ENCODE results near the gene CASZ1.
A peak's percentile ranks its signal among the peaks of the same experiment; 100 is the strongest.

CASZ1 gene

GRCh38 chr1:10635085-10635896 lies 161.2 kb downstream of the CASZ1 start:
- DNase-seq, result no peak

DNA sequence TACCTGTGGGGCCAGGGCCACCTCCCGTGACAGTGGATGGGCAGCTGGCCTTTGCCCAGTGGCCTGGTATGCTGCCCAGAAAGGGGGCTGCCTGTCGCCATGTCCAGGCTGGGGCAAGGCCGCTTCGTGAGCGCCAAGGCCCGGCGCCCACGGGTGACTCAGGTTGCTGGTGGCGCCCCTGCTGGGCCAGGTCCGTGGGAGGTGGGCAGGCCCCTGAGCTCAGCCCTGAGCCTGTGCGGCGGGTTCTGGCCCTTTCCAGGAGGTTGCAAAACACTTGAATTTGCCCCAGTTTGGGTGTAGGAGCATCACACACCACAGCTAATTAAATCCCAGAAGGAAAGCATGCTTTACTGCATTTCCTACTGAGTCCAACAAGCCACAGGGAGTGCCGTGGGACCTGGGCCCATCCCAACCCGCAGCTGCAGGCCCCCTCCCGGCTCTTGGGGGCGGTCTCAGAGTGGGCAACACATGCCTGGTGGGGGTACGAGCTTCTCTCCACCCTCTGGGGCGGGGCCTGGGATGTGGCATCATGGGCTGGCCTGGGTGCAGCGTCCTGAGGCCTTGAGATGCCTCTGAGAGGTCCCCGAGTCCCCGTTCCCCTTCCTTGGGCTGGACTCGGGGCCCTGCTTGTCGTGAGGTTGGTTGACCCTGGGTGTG lies 161.9 kb downstream of the CASZ1 start:
- no peak for DNase-seq

DNA sequence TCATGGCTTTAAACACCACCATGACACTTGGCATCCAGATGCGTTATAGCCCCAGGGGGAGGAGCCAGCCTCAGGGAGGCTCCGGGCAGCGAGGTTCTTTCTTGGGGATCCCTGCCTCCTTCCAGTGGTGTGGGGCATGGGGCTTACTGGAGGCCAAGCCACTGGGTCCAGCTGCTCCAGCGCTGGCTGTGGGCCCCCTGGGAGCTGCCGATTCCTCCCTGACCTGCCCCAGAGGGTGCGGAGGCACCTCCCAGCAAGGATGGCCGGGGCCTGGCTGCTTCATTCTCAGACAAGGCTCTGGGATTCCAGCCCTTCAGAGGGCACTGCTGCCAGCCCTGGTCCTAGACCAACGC lies 162.4 kb downstream of the CASZ1 start:
- DNase-seq, result no peak

DNA sequence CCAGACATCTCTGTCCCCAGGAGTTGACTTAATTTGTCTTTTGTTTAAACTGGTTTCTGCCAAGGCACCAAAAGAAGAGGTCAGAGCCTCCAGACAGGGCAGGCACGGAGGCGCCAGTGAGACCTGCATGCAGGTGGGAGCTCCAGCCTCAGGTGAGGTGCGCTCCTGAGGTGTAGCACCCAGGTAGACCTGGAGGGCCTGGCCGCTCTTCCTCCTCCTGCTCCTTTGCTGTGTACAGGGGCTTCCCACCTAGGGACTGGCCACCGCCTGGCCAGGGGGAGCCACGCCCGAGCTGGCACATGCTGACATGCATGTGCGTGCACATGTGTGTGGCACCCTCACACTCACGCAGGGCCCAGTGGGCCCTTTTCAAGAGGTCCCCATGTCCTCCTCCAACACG lies 163.0 kb downstream of the CASZ1 start:
- no peak for DNase-seq

- DNase-seq, result no peak
Observed at GRCh38 chr1:10632691-10633090, 163.8 kb downstream of the CASZ1 start.

GRCh38 chr1:10631811-10632593 lies 164.4 kb downstream of the CASZ1 start:
- no peak for DNase-seq

GRCh38 chr1:10631121-10631810 lies 165.2 kb downstream of the CASZ1 start:
- DNase-seq, result no peak

DNA sequence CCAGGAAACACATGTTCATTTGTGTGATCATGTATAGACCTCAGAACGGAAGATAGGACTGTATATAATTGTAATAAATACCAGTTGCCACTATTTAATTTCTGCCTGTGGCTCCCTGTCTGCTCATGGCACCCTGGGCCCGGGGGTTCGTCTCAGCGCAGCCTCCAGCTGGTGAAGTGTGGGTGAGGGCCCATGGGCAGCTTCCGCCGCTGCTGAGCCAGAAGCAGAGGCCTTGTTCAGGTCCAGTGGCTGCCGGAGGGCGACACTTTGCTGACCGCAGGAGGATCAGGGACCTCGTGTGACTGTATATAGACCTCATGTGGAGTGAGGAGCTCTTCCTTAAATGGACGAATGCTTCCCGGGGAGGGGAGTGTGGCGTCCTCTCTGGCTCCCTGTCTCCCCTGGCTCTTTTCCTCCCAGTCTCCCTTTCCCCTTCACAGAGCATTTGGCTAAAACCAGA lies 165.8 kb downstream of the CASZ1 start:
- no peak for DNase-seq

DNA sequence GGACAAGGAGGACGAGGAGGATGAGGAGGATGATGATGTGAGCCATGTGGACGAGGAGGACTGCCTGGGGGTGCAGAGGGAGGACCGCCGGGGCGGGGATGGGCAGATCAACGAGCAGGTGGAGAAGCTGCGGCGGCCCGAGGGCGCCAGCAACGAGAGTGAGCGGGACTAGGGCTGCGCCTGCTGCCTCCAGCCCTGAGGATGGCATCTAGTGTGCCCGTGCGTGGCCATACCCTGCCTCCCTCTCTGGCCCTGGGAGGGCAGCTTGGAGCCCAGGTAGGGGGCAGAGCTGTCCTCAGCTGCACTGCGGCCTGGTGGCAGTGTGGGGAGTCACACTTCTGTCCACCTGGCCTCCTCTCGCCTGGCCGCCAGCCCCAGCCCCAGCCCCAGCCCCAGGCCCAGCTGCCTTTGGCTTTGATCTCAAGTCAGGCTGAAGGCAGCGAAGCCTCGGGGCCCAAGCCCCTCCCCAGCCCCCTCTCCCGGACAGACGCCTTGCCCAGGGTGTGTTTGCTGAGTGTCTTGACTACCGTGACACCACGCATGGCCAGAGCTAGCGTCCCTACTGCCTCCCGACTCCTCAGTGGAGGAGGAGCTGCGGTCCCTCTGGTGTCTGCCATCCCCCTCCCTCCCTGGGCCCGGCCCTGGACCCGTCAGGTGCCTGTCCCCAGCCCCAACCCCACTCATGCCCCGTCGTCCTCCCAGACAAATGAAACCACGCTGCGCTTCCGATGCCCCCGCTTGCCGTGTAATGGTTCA lies 166.5 kb downstream of the CASZ1 start:
- DNase-seq, result no peak

- no peak for DNase-seq
Observed at GRCh38 chr1:10629091-10629815, 167.2 kb downstream of the CASZ1 start.

DNA sequence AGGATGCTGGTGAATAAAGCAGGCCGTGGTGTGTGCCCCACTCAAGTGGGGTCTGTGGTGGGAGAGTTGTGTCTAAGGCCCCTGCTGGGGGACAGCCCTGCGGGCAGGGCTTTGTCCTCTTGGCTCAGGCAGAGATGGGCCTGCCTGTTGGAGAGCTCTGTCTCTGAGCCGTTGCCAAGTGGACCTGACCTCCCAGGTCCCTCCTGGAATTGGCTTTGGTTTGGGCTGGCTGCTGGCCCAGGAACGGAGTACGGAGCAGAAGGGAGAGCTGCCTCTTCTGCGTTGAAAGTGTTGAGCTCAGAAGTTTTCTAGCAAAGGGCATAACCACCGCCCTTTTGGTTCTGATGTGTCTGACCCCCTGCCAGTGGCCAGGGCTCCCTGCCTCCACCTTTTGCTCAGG lies 167.8 kb downstream of the CASZ1 start:
- no peak for DNase-seq

DNA sequence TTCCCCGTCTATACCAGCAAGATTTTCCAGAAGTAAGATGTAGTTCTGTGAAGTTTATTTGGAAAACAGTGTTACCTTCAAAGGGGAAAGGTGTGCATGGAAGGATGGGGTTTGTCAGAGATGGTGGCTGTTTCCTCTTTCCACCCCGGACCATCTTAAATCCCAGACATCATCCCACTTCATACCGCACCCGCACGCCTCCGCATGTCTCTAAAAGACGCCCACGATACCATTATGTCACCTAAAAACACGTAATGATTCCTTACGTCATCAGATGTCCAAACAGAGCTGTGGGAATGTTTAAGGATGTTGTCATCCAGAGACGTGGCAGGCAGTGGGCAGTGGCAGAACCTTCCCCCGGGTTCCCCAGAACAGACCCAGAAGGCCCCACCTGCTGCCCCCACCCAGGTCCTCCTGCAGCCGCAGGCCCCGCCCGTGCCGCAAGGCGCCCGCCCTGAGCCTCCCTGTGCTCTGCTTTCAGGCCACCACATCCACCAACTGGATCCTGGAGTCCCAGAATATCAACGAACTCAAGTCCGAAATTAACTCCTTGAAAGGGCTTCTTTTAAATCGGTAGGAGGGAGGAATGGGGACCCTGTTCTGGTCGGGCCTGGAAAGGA lies 169.5 kb downstream of the CASZ1 start:
- peak; percentile 55 to 63 (median 58) for DNase-seq

GRCh38 chr1:10626131-10626731 lies 170.2 kb downstream of the CASZ1 start:
- DNase-seq, result no peak

DNA sequence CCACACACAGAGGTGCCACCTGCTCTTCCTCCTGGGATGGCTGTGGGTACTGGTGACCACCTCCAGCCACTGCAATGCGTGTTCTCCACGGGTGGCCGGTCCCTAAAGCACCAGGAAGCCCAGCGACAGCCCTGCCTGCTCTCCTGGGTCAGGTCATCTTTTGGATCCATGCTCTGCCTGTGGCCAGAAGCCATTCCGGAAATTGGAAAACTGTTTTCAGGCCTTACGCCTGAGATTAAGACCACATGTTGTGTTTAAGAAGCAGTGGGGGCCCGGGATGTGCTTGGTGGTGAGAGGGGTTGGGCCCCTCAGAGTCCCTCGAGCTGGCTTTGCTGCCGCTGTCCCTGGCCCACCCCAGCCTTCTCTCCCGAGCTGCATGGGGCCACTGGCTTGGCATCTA lies 170.9 kb downstream of the CASZ1 start:
- no peak for DNase-seq

GRCh38 chr1:10625076-10625475 lies 171.4 kb downstream of the CASZ1 start:
- no peak for DNase-seq

DNA sequence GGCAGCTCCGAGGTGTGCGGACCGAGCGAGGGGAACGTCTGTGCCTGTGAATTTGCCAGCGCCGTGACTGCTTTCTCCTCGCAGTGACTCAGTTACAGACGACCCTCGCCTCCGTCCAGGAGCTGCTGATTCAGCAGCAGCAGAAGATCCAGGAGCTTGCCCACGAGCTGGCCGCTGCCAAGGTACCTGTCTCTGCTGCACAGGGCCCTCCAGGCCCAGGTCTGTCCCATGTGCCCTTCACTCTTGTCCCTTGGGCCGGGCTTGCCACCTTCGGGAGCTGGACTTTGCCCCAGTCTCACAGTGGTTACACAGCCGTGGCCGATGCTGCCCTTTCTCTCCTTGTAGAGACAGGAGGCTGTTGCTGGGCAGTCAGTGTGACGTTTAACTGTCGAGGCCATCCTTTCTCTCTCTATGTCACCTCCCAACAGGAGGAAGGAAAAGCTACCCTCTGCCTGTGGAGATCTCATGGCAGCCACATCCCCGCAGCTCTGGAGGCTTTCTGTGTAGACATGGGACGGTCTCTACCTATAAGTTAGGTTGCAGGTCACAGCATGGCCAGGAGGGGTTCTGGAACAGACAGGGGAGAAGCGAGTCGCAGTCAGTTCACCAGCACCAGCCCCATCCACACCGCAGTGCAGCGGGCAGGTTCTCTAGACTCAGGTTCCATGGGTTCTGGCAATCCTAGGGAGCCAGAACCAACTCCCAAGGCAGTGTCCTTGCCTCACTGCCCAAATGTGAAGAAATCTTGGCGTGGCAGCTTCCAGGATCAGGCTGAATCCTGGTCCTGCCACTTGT lies 172.0 kb downstream of the CASZ1 start:
- DNase-seq, result no peak

DNA sequence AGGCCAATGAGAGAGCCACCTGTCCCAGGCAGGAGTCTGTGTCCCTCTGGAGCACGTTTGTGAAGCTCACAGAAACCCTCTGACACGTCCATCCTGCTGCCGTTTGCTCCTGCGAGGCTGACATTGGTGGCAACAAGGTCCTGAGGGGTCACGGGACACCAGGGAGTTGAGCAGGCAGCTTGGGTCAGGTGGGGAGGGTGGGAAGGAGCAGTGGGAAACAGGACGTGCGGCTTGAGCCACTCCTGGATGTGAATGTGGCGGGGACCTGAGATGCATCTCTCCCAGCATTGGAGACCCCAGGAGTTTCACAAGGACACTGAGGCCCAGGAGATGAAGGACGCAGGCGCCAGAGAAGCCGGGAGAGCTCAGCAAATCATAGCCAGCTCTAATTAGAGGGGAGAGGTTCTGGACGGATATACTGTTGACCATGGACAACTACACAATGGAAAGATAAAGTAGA lies 172.7 kb downstream of the CASZ1 start:
- DNase-seq, result no peak

DNA sequence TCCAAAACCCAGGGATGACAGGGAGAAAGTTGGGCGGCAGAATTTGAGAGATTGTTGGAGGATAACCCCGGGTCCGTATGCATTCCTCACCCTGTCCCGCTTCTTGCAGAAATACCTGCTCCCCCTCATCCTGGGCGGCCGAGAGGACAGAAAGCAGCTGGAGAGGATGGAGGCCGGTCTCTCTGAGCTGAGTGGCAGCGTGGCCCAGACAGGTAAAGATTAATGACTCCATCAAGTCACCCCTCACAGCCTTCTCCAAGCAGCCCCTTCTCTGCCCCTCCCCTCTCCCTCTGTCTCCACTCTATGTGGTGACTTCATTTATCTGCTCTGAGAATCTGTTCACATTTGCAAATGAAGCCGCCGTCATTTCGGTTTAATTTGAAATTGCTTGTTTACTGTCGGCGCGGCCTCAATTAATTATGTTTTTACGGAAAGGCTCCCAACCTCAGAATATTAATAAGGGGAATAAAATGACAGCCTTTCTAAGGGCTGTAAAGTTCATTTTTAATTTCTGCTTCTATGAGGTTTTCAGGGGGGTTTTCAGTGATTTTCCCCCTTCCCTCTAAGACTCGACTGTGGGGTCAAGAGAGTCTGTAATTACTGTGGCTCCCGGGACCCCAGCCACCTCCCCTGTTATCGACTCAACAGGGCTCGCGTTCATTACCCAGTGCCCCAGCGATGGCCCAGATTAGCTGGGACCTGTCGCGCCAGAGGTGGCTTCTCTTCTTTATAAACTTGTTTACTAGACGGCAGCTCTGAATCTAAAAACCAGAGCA lies 173.3 kb downstream of the CASZ1 start:
- DNase-seq, result no peak

DNA sequence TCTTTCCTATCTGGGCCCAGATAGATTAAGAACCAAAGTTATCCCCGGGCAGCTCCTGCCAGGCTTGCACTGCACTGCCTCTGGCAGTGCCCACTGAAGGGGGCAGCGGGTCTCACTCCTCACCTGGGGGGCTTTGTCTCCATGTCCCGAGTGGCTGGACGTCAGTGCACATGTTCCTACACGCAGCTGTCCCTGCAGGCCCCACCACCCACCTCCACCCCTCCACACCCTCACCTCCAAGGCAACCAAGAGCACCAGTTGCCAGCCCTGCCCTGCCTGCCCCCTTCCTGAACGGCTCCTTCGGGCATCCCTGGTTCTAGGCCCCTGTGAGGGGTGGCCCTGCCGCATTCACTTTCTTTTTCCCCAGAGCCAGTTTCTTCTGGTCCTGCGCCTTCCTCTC lies 174.5 kb downstream of the CASZ1 start:
- no peak for DNase-seq

All from suppressor macrophage treated with lipopolysaccharide for 1 hour (primary cell).